Measurements from ENCODE around the gene RASA3. TPM values are rescaled to one million over a fixed set of nuclear protein-coding genes. Genes with fewer than 3 reads are reported as not detected.
A peak's percentile ranks its signal among the peaks of the same experiment; 100 is the strongest.

Gene RASA3
- polyA plus RNA-seq, 1 experiment = 31.4 TPM

- ChIA-PET CTCF (interaction anchor here (0.6 to 4.4 kb wide), 35 partner anchors 10 to 321 kb away, joined by 3 to 42 read pairs (median 4); no protein-coding TSS in a partner anchor), POLR2A (no interaction called here)
- Histone ChIP-seq H3K4me3 (ENCODE audit: low read depth, low read length) (no peak overlapping the region), H3K36me3 (ENCODE audit: control insufficient read depth, insufficient read depth, low read length) (no peaks in the 10 kb centered on the region), H3K27me3 (ENCODE audit: control insufficient read depth, insufficient read depth, low read length) (no peaks in the 10 kb centered on the region)
- no peak for DNase-seq (ENCODE audit: low read depth)
- TF ChIP-seq, protein P1, sequence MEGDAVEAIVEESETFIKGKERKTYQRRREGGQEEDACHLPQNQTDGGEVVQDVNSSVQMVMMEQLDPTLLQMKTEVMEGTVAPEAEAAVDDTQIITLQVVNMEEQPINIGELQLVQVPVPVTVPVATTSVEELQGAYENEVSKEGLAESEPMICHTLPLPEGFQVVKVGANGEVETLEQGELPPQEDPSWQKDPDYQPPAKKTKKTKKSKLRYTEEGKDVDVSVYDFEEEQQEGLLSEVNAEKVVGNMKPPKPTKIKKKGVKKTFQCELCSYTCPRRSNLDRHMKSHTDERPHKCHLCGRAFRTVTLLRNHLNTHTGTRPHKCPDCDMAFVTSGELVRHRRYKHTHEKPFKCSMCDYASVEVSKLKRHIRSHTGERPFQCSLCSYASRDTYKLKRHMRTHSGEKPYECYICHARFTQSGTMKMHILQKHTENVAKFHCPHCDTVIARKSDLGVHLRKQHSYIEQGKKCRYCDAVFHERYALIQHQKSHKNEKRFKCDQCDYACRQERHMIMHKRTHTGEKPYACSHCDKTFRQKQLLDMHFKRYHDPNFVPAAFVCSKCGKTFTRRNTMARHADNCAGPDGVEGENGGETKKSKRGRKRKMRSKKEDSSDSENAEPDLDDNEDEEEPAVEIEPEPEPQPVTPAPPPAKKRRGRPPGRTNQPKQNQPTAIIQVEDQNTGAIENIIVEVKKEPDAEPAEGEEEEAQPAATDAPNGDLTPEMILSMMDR (IDR thresholded peaks at IDR 0.05; ENCODE audit: insufficient read depth, low read depth, low read length) = peak; percentile 89
These were observed 185.0 kb downstream of the RASA3 start for GRCh38 chr13:113947311-113948033.

DNA sequence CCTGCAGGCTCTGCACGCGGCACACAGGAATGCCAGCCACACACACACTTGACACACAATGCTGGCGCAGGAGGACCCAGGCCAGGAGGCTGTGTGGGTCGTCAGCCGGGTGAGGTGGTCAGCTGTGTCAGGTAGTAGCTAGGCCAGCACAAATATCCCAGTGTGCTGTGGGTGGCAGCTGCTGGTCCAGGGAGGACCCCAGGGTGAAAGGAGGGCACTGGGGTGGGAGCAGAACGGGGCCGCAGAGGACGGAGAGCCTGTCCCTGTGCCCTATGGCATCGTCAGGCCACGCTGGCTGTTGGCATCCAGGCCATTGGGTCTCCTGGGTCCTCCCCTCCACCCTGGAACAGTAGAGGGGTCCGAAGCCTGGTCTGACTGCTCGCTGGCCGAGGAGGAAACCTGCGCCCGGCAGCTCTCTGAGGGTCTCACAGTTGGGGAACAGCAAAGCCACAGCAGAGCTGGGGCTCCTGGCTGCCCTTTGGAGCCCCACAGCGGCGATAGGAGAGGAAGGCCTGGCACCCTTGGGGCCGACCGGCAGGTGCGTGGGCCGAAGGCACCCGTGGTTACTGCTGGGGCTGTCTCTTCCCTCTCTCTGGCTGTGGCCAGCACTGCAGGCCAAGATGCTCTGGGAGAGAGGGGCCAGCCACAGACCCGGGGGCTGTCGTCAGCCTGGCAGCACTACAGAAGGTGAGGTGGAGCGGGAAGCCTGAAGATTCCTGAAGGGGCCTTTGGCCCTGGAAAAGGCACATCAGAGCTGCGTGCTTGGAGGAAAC, 185.8 kb downstream of the RASA3 start:
- Histone ChIP-seq H3K27me3 (ENCODE audit: control insufficient read depth, insufficient read depth, low read length) (no peaks in the 10 kb centered on the region), H3K4me3 (ENCODE audit: low read depth, low read length) (no peak overlapping the region), H3K36me3 (ENCODE audit: control insufficient read depth, insufficient read depth, low read length) (no peaks in the 10 kb centered on the region)
- TF ChIP-seq, protein P1 (IDR thresholded peaks at IDR 0.05; ENCODE audit: insufficient read depth, low read depth, low read length) = no peak
- ChIA-PET CTCF (interaction anchor here (0.6 to 4.4 kb wide), 31 partner anchors 9 to 320 kb away, joined by 3 to 42 read pairs (median 4); no protein-coding TSS in a partner anchor), POLR2A (no interaction called here)
- no peak for DNase-seq (ENCODE audit: low read depth)

- Histone ChIP-seq H3K4me3 (ENCODE audit: low read depth, low read length) (no peak overlapping the region), H3K36me3 (ENCODE audit: control insufficient read depth, insufficient read depth, low read length) (no peaks in the 10 kb centered on the region), H3K27me3 (ENCODE audit: control insufficient read depth, insufficient read depth, low read length) (no peaks in the 10 kb centered on the region)
- ChIA-PET CTCF (interaction anchor here (0.6 to 4.4 kb wide), 13 partner anchors 13 to 319 kb away, joined by 3 to 42 read pairs (median 6); no protein-coding TSS in a partner anchor), POLR2A (no interaction called here)
- DNase-seq (ENCODE audit: low read depth) = no peak
- TF ChIP-seq, protein P1 (IDR thresholded peaks at IDR 0.05; ENCODE audit: insufficient read depth, low read depth, low read length) = no peak
These were observed 186.5 kb downstream of the RASA3 start for GRCh38 chr13:113945857-113946408.

DNA sequence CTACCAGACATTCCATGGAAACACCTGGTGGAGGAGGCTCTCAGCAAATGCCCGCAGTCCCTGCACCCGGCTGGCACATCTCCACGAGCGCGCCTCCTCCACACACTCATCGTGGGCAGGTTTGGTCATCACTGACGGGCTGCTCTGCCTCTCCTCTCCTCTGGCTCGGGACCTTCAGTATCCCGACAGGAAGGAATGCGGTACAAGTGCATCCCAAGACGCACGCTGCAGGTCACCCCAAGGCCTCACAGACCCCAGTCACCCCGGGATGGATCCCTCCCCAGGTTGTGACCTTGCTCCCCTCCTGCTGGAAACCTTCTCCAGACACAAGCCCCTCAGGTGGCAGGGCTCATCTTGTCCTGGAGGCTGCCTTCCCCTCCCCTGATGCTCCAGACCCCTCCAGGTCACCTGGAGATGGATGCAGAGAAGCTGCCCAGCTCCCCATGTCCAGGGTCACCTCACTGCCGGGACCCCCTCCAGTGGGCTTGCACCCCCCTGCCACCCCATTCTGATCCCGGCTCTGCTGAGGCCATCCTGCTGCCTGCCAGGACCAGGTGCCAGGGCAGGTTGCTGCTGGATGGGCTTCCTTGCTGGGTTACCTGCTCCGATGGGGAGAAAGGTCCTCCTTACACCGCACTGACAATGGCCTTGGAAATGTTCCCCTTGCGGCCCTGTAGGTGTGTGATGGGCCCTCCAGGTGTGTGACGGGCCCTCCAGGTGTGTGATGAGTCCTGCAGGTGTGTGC, 188.4 kb downstream of the RASA3 start:
- POLR2A ChIA-PET = no interaction called here
- Histone ChIP-seq H3K27me3 (ENCODE audit: control insufficient read depth, insufficient read depth, low read length) (no peaks in the 10 kb centered on the region), H3K4me3 (ENCODE audit: low read depth, low read length) (no peak overlapping the region), H3K36me3 (ENCODE audit: control insufficient read depth, insufficient read depth, low read length) (no peaks in the 10 kb centered on the region)
- TF ChIP-seq, protein P1 (IDR thresholded peaks at IDR 0.05; ENCODE audit: insufficient read depth, low read depth, low read length) = no peak
- no peak for DNase-seq (ENCODE audit: low read depth)
- CTCF ChIA-PET = interaction anchor here (1.8 kb wide), 1 partner anchor 11 kb away, joined by 5 read pairs; no protein-coding TSS in a partner anchor

Measured in BJ (cell line).